WTC11 (cell line): ENCODE results near the gene POLR3B. TPM values are rescaled to one million over a fixed set of nuclear protein-coding genes. Genes with fewer than 3 reads are reported as not detected.

Experiments used
- ATAC-seq: fragments of 200-7000 bp; cut with Tn5 transposase; 2 replicates; pipeline ENCODE4 v1.10.0; 2021; ENCODE audit warnings: mild to moderate bottlenecking, moderate library complexity
- CTCF ChIA-PET: fragments of 300-600 bp; sonication (Branson Sonifier 250); formaldehyde crosslinking; loops from one replicate; lab custom pipeline; 2021; ENCODE audit warnings: antibody characterized with exemption; lab: Charles Lee
- POLR2A ChIA-PET: fragments of 350-600 bp; sonication (Branson Sonifier 250); formaldehyde crosslinking; loops from one replicate; lab custom pipeline; 2021; ENCODE audit warnings: antibody characterized with exemption; lab: Charles Lee
- DNase-seq: peaks from one replicate; pipeline ENCODE4 v3.0.0; 2021; ENCODE audit warnings: low spot score
- H3K27ac Mint-ChIP-seq: 2 replicates; pipeline ENCODE4 v1.8.0; 2021; ENCODE audit warnings: mixed read lengths
- H3K27me3 Mint-ChIP-seq: 2 replicates; pipeline ENCODE4 v1.8.0; 2021; ENCODE audit warnings: low read depth, mild to moderate bottlenecking, moderate library complexity, mixed read lengths
- H3K36me3 Mint-ChIP-seq: 2 replicates; pipeline ENCODE4 v1.8.0; 2021; ENCODE audit warnings: mixed read lengths
- H3K4me1 Mint-ChIP-seq: 2 replicates; pipeline ENCODE4 v1.8.0; 2022; ENCODE audit warnings: mixed read lengths
- H3K4me3 Mint-ChIP-seq: 2 replicates; pipeline ENCODE4 v1.8.0; 2021; ENCODE audit warnings: mild to moderate bottlenecking, moderate library complexity, mixed read lengths
- H3K9me3 Mint-ChIP-seq: 2 replicates; pipeline ENCODE4 v1.8.0; 2021; ENCODE audit warnings: mixed read lengths
- ARID4B ChIP-seq: sonication (generic); formaldehyde crosslinking; IDR thresholded peaks from 2 replicates; pipeline ENCODE4 v1.8.0; 2023; ENCODE audit warnings: missing genetic modification reagents, mild to moderate bottlenecking, borderline replicate concordance
- ATF2 ChIP-seq: sonication (generic); formaldehyde crosslinking; IDR thresholded peaks from 2 replicates; pipeline ENCODE4 v1.8.1; 2022; ENCODE audit warnings: low read depth, missing genetic modification reagents, borderline replicate concordance
- ATF3 ChIP-seq: sonication (generic); formaldehyde crosslinking; conservative IDR thresholded peaks from 2 replicates; pipeline ENCODE4 v1.8.1; 2022; ENCODE audit warnings: mild to moderate bottlenecking, missing genetic modification reagents
- ATF6 ChIP-seq: sonication (generic); formaldehyde crosslinking; IDR thresholded peaks from 2 replicates; pipeline ENCODE4 v1.8.1; 2023; ENCODE audit warnings: mild to moderate bottlenecking, missing genetic modification reagents
- E2F1 ChIP-seq: sonication (generic); formaldehyde crosslinking; IDR thresholded peaks from 2 replicates; pipeline ENCODE4 v1.8.0; 2022; ENCODE audit warnings: mild to moderate bottlenecking, missing genetic modification reagents
- EMX1 ChIP-seq: fragments of 250-450 bp; sonication (Bioruptor Pico); IDR thresholded peaks from 2 replicates; pipeline ENCODE4 v1.8.0; 2021; ENCODE audit warnings: mild to moderate bottlenecking
- ESRRA ChIP-seq: sonication (generic); formaldehyde crosslinking; IDR thresholded peaks from 2 replicates; pipeline ENCODE4 v1.8.1; 2022; ENCODE audit warnings: mild to moderate bottlenecking, missing genetic modification reagents, borderline replicate concordance
- FOXP1 ChIP-seq: sonication (generic); formaldehyde crosslinking; IDR thresholded peaks from 2 replicates; pipeline ENCODE4 v1.8.0; 2022; ENCODE audit warnings: missing genetic modification reagents, mild to moderate bottlenecking, moderate library complexity, borderline replicate concordance
- MLX ChIP-seq: sonication (generic); formaldehyde crosslinking; IDR thresholded peaks from 2 replicates; pipeline ENCODE4 v1.8.1; 2023; ENCODE audit warnings: mild to moderate bottlenecking, missing genetic modification reagents, moderate library complexity
- NFE2L1 ChIP-seq: sonication (generic); formaldehyde crosslinking; IDR thresholded peaks from 2 replicates; pipeline ENCODE4 v1.8.1; 2023; ENCODE audit warnings: missing genetic modification reagents
- NR2C2 ChIP-seq: sonication (generic); formaldehyde crosslinking; IDR thresholded peaks from 2 replicates; pipeline ENCODE4 v1.8.0; 2022; ENCODE audit warnings: mild to moderate bottlenecking, missing genetic modification reagents
- SMAD3 ChIP-seq: sonication (generic); formaldehyde crosslinking; IDR thresholded peaks from 2 replicates; pipeline ENCODE4 v1.8.0; 2022; ENCODE audit warnings: missing genetic modification reagents, mild to moderate bottlenecking, borderline replicate concordance
- SOX15 ChIP-seq: fragments of 250-450 bp; sonication (Bioruptor Pico); IDR thresholded peaks from 2 replicates; pipeline ENCODE4 v1.9.0; 2021; ENCODE audit warnings: mild to moderate bottlenecking
- ZMAT4 ChIP-seq: fragments of 250-450 bp; sonication (Bioruptor Pico); IDR thresholded peaks from 2 replicates; pipeline ENCODE4 v1.9.0; 2021; ENCODE audit warnings: mild to moderate bottlenecking
- ZNF317 ChIP-seq: sonication (generic); formaldehyde crosslinking; IDR thresholded peaks from 2 replicates; pipeline ENCODE4 v1.8.1; 2023; ENCODE audit warnings: low read depth, mild to moderate bottlenecking, moderate library complexity, missing genetic modification reagents, borderline replicate concordance
- ZNF416 ChIP-seq: fragments of 250-450 bp; sonication (Bioruptor Pico); IDR thresholded peaks from 2 replicates; pipeline ENCODE4 v1.9.0; 2021; ENCODE audit warnings: mild to moderate bottlenecking, inconsistent platforms
- ZNF512 ChIP-seq: sonication (generic); formaldehyde crosslinking; IDR thresholded peaks from 2 replicates; pipeline ENCODE4 v1.8.1; 2022; ENCODE audit warnings: missing genetic modification reagents, borderline replicate concordance
- ZNF532 ChIP-seq: fragments of 250-450 bp; sonication (Bioruptor Pico); IDR thresholded peaks from 2 replicates; pipeline ENCODE4 v1.9.0; 2021; ENCODE audit warnings: mild to moderate bottlenecking, borderline replicate concordance
- total RNA-seq: library from RNA; stranded (reverse); gene quantifications from 3 replicates; pipeline ENCODE4 v1.2.3, GENCODE V29; 2021

Gene POLR3B
- total RNA-seq, 1 experiment from 2014 or later = 9.0 TPM

- ChIA-PET CTCF (interaction anchor here (1.0 to 1.3 kb wide), 2 partner anchors 322 to 400 kb away, joined by 3 read pairs; no protein-coding TSS in a partner anchor), POLR2A (no interaction called here)
- no peaks in the 10 kb centered on the region for H3K9me3 Mint-ChIP-seq
- H3K27ac Mint-ChIP-seq = no peak overlapping the region
- DNase-seq (no peak), ATAC-seq (no peak)
- H3K36me3 Mint-ChIP-seq = no peaks in the 10 kb centered on the region
- H3K4me1 Mint-ChIP-seq = no peaks in the 10 kb centered on the region
- no peaks in the 10 kb centered on the region for H3K27me3 Mint-ChIP-seq
- no peak overlapping the region for H3K4me3 Mint-ChIP-seq
- no peak for TF ChIP-seq ZMAT4 (CRISPR knock-in tag)
- TF ChIP-seq ZNF512 (CRISPR knock-in tag) = no peak
- TF ChIP-seq ESRRA (CRISPR knock-in tag) = no peak
- no peak for TF ChIP-seq NFE2L1 (CRISPR knock-in tag)
- TF ChIP-seq NR2C2 = no peak
- TF ChIP-seq ATF6 = no peak
- TF ChIP-seq SOX15 (CRISPR knock-in tag) = no peak
- no peak for TF ChIP-seq ATF3 (CRISPR knock-in tag)
- no peak for TF ChIP-seq SMAD3 (CRISPR knock-in tag)
- no peak for TF ChIP-seq EMX1 (CRISPR knock-in tag)
- no peak for TF ChIP-seq ZNF416 (CRISPR knock-in tag)
- no peak for TF ChIP-seq ZNF317
Measured at GRCh38 chr12:106519607-106520021, 162.1 kb downstream of the POLR3B start.

GRCh38 chr12:106521901-106522300 lies 164.4 kb downstream of the POLR3B start:
- no peak overlapping the region for H3K27ac Mint-ChIP-seq
- ATAC-seq (no peak), DNase-seq (no peak)
- no peaks in the 10 kb centered on the region for H3K9me3 Mint-ChIP-seq
- no peaks in the 10 kb centered on the region for H3K36me3 Mint-ChIP-seq
- H3K27me3 Mint-ChIP-seq = no peaks in the 10 kb centered on the region; the same call in 1 of the 2 replicates
- POLR2A ChIA-PET = no interaction called here
- CTCF ChIA-PET = no interaction called here
- no peak overlapping the region for H3K4me3 Mint-ChIP-seq
- H3K4me1 Mint-ChIP-seq = peaks cover under 1% of the 10 kb centered on the region; the same call in 1 of the 2 replicates
- no peak for TF ChIP-seq ARID4B (CRISPR knock-in tag)
- no peak for TF ChIP-seq MLX (CRISPR knock-in tag)
- no peak for TF ChIP-seq E2F1 (CRISPR knock-in tag)
- no peak for TF ChIP-seq ATF2 (CRISPR knock-in tag)
- TF ChIP-seq ZNF532 (CRISPR knock-in tag) = no peak
- no peak for TF ChIP-seq FOXP1 (CRISPR knock-in tag)
